Stimulated activated CD4-positive, alpha-beta T cell treated with anti-CD3 and anti-CD28 coated beads, Interleukin-15, amount 100 ng/mL, for 1 hour (primary cell): Measurements from ENCODE around the gene LAMP5.

ENCODE experiments used
- DNase-seq, 2 donors: peaks; one replicate each; pipeline ENCODE4 v3.0.0-alpha.2; 2020; ENCODE audit warnings: low read depth in 1 of 2, low spot score in 1 of 2

LAMP5 gene

GRCh38 chr20:9514461-9515213 lies at the start of gene LAMP5:
TSS of gene LAMP5 (plus strand) at chr20:9514590. CDS start at chr20:9514853, 263 bp downstream.
- DNase-seq = no peak

- no peak for DNase-seq
Observed at GRCh38 chr20:9467995-9468394, 46.4 kb upstream of the LAMP5 start.

GRCh38 chr20:9474835-9475415 lies 39.5 kb upstream of the LAMP5 start:
- no peak for DNase-seq

GRCh38 chr20:9475456-9475855 lies 38.9 kb upstream of the LAMP5 start:
- DNase-seq = no peak

GRCh38 chr20:9476174-9476573 lies 38.2 kb upstream of the LAMP5 start:
- no peak for DNase-seq

GRCh38 chr20:9476637-9477036 lies 37.8 kb upstream of the LAMP5 start:
- DNase-seq = no peak

- DNase-seq = no peak
Observed at GRCh38 chr20:9478771-9479170, 35.6 kb upstream of the LAMP5 start.

GRCh38 chr20:9480066-9480465 lies 34.3 kb upstream of the LAMP5 start:
- no peak for DNase-seq

- DNase-seq = no peak
Observed at GRCh38 chr20:9482180-9482579, 32.2 kb upstream of the LAMP5 start.

- DNase-seq = no peak
Observed at GRCh38 chr20:9483131-9483530, 31.3 kb upstream of the LAMP5 start.

GRCh38 chr20:9485614-9486340 lies 28.6 kb upstream of the LAMP5 start:
- DNase-seq = no peak

GRCh38 chr20:9487231-9487630 lies 27.2 kb upstream of the LAMP5 start:
- no peak for DNase-seq

- DNase-seq = no peak
Observed at GRCh38 chr20:9488063-9488462, 26.3 kb upstream of the LAMP5 start.

- DNase-seq = no peak
Observed at GRCh38 chr20:9490161-9490560, 24.2 kb upstream of the LAMP5 start.

- DNase-seq = no peak
Observed at GRCh38 chr20:9490631-9491030, 23.8 kb upstream of the LAMP5 start.

GRCh38 chr20:9491324-9491723 lies 23.1 kb upstream of the LAMP5 start:
- no peak for DNase-seq

GRCh38 chr20:9492067-9492466 lies 22.3 kb upstream of the LAMP5 start:
- DNase-seq = no peak

GRCh38 chr20:9493803-9494202 lies 20.6 kb upstream of the LAMP5 start:
- DNase-seq = no peak

- no peak for DNase-seq
Observed at GRCh38 chr20:9495701-9496100, 18.7 kb upstream of the LAMP5 start.

- DNase-seq = no peak
Observed at GRCh38 chr20:9496155-9496554, 18.2 kb upstream of the LAMP5 start.

GRCh38 chr20:9498322-9498721 lies 16.1 kb upstream of the LAMP5 start:
- no peak for DNase-seq
